Astrocyte (in vitro differentiated cells and primary cell): ENCODE results near the gene ELAC2.

Experiments used
- CTCF ChIP-seq: IDR thresholded peaks from 2 replicates; pipeline ENCODE4 v1.5.1; 2011; ENCODE audit warnings: low read depth, mild to moderate bottlenecking, inconsistent platforms, low read length, moderate library complexity; ENCODE audit not compliant: insufficient read depth
- EZH2 ChIP-seq: IDR thresholded peaks from 2 replicates; pipeline ENCODE4 v1.6.1; 2012; ENCODE audit warnings: mild to moderate bottlenecking, low read length, inconsistent platforms; ENCODE audit not compliant: insufficient read depth

GRCh38 chr17:12979826-12980500 lies 37.9 kb downstream of the ELAC2 start:
- no peak for TF ChIP-seq CTCF
- no peak for TF ChIP-seq EZH2
